Neutrophil (primary cell): ENCODE results near the gene CSRNP2.

Experiments
- H3K27ac ChIP-seq: fragments of 200-600 bp; sonication (generic); 2 replicates; pipeline ENCODE4 v1.5.1; 2016; ENCODE audit warnings: mild to moderate bottlenecking, moderate library complexity
- H3K27me3 ChIP-seq: fragments of 200-600 bp; sonication (generic); 2 replicates; pipeline ENCODE4 v1.6.0; 2016; ENCODE audit warnings: mild to moderate bottlenecking
- H3K36me3 ChIP-seq: fragments of 200-600 bp; sonication (generic); 2 replicates; pipeline ENCODE4 v1.5.1; 2017
- H3K4me1 ChIP-seq, 2 experiments: fragments of 200-600 bp in 1 of 2; sonication (generic) in 1 of 2; 1 replicate in 1 of 2; 2 replicates in 1 of 2; pipeline versions ENCODE4 v1.5.1 to v1.6.1; 2013 to 2016; ENCODE audit warnings: low read depth in 1 of 2, low read length in 1 of 2, mild to moderate bottlenecking in 1 of 2, moderate library complexity in 1 of 2; ENCODE audit not compliant: control insufficient read depth in 1 of 2, insufficient read depth in 1 of 2
- H3K4me3 ChIP-seq, 2 experiments: fragments of 200-600 bp in 1 of 2; sonication (generic) in 1 of 2; 1 replicate in 1 of 2; 2 replicates in 1 of 2; pipeline ENCODE4 v1.5.1; 2013 to 2016; ENCODE audit warnings: low read depth in 1 of 2, low read length in 1 of 2, mild to moderate bottlenecking in 1 of 2, moderate library complexity in 1 of 2
- H3K9me3 ChIP-seq: fragments of 200-600 bp; sonication (generic); 2 replicates; pipeline ENCODE4 v1.5.1; 2016
- TF ChIP-seq, protein P1 (sequence below): fragments of 200-600 bp; sonication (generic); IDR thresholded peaks from 2 replicates; pipeline ENCODE4 v1.5.1; 2016; ENCODE audit warnings: antibody characterized with exemption

The CSRNP2 gene

DNA sequence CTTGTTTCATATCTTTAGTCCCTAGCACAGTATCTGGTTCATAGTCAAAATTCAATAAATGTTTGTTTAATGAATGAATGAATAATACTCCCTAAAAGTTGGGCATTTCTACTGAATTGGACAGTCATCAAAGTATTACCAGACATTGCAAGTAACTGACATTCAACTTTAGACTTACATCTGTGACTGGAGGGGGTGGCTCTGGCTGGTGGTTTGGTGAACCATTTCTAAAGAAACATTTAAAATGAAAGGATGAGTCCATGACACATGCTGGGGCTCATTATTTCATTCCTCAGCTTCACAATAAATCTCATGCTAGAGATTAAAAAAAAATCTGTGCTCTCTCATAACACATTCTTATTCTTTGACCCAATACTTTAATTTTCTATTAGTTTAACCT, 20.6 kb upstream of the CSRNP2 start:
- no peak overlapping the region for H3K4me3 ChIP-seq
- peaks cover 22 to 28% of the 10 kb centered on the region in 2 experiments for H3K4me1 ChIP-seq
- no peaks in the 10 kb centered on the region for H3K27me3 ChIP-seq
- TF ChIP-seq, protein P1, sequence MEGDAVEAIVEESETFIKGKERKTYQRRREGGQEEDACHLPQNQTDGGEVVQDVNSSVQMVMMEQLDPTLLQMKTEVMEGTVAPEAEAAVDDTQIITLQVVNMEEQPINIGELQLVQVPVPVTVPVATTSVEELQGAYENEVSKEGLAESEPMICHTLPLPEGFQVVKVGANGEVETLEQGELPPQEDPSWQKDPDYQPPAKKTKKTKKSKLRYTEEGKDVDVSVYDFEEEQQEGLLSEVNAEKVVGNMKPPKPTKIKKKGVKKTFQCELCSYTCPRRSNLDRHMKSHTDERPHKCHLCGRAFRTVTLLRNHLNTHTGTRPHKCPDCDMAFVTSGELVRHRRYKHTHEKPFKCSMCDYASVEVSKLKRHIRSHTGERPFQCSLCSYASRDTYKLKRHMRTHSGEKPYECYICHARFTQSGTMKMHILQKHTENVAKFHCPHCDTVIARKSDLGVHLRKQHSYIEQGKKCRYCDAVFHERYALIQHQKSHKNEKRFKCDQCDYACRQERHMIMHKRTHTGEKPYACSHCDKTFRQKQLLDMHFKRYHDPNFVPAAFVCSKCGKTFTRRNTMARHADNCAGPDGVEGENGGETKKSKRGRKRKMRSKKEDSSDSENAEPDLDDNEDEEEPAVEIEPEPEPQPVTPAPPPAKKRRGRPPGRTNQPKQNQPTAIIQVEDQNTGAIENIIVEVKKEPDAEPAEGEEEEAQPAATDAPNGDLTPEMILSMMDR = no peak
- H3K27ac ChIP-seq = no peak overlapping the region
- no peaks in the 10 kb centered on the region for H3K9me3 ChIP-seq
- peaks cover 70% of the 10 kb centered on the region for H3K36me3 ChIP-seq

DNA sequence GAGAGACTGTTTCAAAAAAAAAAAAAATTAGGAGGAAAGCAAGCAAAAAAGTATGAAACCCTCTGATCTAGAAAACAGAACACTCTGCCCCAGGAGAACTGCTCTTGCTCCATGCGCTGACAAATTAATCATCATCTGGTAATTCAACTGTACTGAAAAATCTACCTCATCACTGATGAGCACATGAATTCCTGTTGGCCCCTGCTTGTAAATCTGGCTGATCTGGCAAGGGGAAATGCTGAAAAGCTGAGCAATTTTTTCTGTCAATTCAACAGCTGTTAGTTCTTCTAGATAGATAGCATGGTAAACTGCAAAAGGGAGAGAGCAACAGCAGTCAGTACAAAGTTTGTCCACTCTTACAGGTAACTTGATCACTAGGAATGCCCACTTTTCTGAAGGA, 15.2 kb upstream of the CSRNP2 start:
- H3K27ac ChIP-seq = no peak overlapping the region
- peaks cover 97% of the 10 kb centered on the region for H3K36me3 ChIP-seq
- no peak overlapping the region for H3K4me3 ChIP-seq
- TF ChIP-seq, protein P1 = no peak
- no peaks in the 10 kb centered on the region for H3K4me1 ChIP-seq
- H3K9me3 ChIP-seq = no peaks in the 10 kb centered on the region
- H3K27me3 ChIP-seq = no peaks in the 10 kb centered on the region

DNA sequence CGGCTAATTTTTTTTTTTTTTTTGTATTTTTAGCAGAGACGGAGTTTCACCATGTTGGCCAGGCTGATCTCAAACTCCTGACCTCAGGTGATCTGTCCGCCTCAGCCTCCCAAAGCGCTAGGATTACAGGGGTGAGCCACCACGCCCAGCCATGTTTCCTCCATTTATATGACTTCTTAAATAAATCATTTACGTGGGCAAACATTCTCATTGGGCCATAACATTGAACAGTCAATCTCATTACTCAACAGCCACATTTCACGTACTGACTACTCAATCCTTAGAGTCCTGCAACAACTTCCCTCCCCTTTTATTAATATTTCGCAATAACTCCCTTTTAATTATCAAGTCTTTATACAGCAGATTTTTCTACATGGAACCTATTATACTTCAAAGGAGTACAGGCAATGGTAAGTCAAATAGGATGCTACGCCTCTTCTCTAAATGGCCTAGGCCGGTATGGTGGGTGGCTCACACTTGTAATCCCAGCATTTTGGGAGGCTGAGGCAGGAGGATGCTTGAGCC, 7.4 kb upstream of the CSRNP2 start:
- Histone ChIP-seq H3K9me3 (no peaks in the 10 kb centered on the region), H3K4me3 (no peak overlapping the region), H3K4me1 (no peaks in the 10 kb centered on the region), H3K27ac (no peak overlapping the region), H3K36me3 (peaks cover 37% of the 10 kb centered on the region), H3K27me3 (no peaks in the 10 kb centered on the region)
- TF ChIP-seq, protein P1 = no peak

DNA sequence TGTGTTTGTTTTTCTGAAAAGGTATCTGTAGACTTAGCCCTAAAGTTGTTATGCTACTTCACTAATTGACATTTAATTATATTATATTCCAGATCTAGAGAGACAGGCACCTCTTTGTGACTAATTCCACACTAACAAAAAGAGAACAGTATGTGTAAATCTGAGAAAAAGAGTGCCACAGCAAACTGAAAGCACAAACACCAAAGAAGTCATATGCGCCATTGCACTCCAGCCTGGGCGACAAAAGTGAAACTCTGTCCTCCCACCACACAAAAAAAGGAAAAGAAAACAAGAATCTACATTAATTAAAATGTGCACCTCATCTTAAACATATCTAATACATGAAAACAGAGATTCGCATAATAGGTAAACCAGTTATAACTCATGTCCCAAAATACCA, 4.4 kb upstream of the CSRNP2 start:
- no peaks in the 10 kb centered on the region for H3K27me3 ChIP-seq
- TF ChIP-seq, protein P1 = no peak

DNA sequence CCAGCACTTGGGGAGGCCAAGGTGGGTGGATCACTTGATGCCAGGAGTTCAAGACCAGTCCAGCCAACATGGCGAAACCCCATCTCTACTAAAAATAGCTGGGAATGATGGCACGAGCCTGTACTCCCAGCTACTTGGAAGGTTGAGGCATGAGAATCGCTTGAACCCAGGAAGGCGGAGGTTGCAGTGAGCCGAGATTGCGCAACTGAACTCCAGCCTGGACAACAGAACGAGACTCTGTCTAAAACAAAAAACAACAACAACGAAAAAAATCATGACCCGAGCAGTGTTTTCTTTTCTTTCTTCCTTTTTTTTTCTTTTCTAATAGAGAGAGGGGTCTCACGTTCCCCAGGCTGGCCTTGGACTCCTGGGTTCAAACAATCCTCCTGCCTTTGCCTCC, 3.5 kb upstream of the CSRNP2 start:
- H3K36me3 ChIP-seq = peaks cover 8% of the 10 kb centered on the region
- TF ChIP-seq, protein P1 = no peak

More for the DNA sequence above, 4.4 kb upstream of the CSRNP2 start:
- peaks cover 5 to 11% of the 10 kb centered on the region in 2 experiments for H3K4me1 ChIP-seq
- H3K36me3 ChIP-seq = peaks cover 17% of the 10 kb centered on the region
- H3K4me3 ChIP-seq = no peak overlapping the region
- H3K27ac ChIP-seq = no peak overlapping the region
- H3K9me3 ChIP-seq = no peaks in the 10 kb centered on the region

More for the DNA sequence above, 3.5 kb upstream of the CSRNP2 start:
- H3K27me3 ChIP-seq = no peaks in the 10 kb centered on the region
- no peaks in the 10 kb centered on the region for H3K9me3 ChIP-seq
- no peak overlapping the region for H3K27ac ChIP-seq
- H3K4me1 ChIP-seq = peaks cover 14 to 19% of the 10 kb centered on the region in 2 experiments
- no peak overlapping the region for H3K4me3 ChIP-seq
